HG02970 (cell line): ENCODE measurements around the gene SLIT3.

Experiments
- ATAC-seq: cut with Tn5 transposase; IDR thresholded peaks from one replicate; pipeline ENCODE4 v1.9.1; 2021; ENCODE audit warnings: mild to moderate bottlenecking, moderate library complexity, moderate number of reproducible peaks; ENCODE audit not compliant: unreplicated experiment, low FRiP score

The SLIT3 gene

GRCh38 chr5:169182797-169183196 is 118.1 kb downstream of the SLIT3 start:
- no peak for ATAC-seq

- ATAC-seq, result no peak
Observed at GRCh38 chr5:169181814-169182213, 119.1 kb downstream of the SLIT3 start.

DNA sequence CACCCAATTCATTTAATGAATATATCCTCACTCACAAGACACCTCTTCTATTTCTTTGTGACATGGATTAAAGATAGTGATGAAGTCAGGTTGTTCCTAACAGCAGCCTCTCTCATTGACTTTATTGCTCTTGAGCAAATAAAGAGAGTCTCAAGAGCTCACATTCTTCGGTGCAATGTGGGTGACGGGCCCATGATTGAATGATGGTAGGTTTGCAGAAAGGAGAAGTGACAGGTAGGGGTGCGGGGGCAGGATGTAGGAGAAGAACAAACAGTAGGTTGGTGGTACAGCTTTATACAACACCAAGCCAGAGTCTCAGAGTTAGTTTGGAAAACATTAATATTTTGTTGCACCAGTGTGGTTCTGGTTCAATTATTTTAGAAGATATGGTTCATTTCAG is 122.2 kb downstream of the SLIT3 start:
- ATAC-seq, result no peak

DNA sequence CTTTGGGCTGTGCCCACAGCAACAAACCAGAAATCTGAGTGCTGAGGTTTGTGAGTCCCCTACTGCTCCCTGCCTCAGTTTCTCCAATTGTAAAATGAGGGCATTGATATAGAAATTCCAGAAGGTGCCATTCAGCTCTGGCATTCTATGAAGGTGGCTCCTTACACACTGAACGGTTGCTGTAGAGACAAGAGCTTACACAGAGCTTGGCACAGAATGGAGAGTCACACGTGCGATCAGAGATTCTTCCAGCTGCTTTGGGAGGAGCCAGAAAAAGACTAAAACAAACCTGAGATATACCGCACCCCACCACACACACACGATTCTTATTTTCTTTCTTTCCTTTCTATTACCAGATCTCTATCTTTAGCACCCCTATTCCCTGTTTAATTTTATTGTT is 122.7 kb downstream of the SLIT3 start:
- no peak for ATAC-seq

GRCh38 chr5:169176709-169177694 is 123.9 kb downstream of the SLIT3 start:
- no peak for ATAC-seq

- ATAC-seq, result no peak
Observed at GRCh38 chr5:169175733-169176132, 125.2 kb downstream of the SLIT3 start.

DNA sequence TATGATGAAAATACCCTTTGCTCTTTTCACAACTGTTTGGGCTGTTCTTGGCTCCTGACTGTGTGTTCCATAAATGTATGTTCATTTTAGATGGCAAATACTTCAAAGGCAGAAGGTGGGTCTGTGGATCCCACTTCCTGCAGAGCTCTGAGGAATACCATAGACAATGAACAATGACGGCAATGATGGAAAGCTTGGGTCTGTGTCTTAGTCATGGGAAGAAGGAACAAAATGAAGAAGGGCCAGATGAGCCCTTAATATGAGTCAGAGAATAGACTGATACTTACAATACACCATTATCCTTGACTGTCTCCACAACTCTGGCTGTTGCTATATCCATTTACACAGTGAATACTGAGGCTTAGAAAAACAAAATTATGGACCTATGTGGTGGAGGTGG is 126.0 kb downstream of the SLIT3 start:
- ATAC-seq, result no peak

DNA sequence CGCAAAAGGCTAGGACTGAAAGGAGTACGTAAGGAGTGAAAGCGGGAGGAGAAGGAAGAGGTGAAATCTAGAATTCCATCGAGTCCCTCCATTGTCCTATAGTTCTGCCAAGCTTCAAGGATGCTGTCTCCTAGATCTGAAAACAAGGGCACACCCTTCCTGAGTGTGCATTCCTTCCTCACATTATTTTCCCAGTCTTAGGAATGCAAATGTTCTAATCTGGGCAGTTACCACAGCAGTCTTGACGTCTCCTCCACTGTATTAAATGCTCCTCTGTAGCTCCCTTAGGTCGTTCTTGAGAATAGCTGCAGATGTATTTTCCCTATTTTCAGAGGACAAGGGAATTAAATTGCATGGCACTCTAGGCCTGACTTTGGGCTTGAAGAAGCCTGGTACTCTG is 127.6 kb downstream of the SLIT3 start:
- no peak for ATAC-seq

DNA sequence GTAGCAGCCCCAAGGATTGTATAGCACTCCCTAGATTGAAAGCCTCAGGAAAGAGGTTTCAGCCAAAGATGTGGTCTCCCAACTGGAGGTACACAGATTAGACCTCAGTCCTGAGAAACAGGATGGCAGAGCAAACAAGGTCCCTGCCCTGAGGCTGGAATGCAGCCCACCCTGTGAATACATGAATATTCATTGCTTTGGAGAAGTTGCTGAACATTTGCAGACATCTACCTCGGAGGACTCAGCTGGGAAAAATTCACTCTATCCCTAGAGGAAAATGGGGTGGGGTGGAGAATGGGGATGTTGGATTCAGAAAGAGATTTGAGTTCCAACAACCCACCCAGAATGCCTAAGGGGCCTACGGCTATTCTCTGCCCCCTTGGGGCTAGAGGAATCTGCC is 129.4 kb downstream of the SLIT3 start:
- no peak for ATAC-seq

DNA sequence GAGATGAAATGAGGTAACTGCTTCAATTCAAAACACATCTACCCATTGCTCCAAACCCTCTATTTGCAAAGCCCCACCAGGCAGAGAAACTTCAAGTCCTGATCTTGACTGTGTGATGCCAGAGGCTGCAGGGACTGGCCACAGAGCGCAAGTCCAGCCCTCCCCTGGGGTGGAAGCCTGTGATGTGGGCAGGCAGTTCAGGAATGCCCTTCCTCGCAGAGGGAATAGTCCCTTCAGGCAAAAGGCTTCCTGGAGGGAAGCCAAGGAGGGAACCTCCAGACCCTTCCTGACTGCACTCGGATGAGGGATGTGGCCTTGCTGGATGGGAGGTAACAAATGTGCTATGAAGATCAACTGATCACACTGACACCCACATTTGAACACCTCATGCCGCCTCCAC is 131.2 kb downstream of the SLIT3 start:
- no peak for ATAC-seq

- ATAC-seq, result no peak
Observed at GRCh38 chr5:169168280-169168679, 132.7 kb downstream of the SLIT3 start.

- ATAC-seq, result no peak
Observed at GRCh38 chr5:169166078-169166477, 134.9 kb downstream of the SLIT3 start.

DNA sequence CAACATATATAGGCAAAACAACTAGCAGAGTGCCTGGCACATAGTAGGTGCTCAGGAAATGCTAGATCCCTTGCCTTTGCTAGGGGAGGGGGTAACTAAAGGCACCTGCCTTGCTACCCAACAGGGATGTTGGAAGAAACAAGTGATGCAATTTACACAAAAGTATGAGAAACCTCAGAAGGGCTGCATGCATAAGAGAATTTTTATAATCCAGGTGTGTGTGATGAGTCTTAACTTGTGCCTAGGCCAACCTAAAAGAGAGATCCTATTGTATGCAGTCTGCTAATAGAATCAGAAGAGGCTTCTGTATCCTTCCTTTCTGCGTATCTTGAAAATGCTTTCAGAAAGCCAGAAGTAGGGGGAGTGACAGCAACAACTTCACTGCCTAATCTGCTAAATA is 135.9 kb downstream of the SLIT3 start:
- ATAC-seq, result no peak

DNA sequence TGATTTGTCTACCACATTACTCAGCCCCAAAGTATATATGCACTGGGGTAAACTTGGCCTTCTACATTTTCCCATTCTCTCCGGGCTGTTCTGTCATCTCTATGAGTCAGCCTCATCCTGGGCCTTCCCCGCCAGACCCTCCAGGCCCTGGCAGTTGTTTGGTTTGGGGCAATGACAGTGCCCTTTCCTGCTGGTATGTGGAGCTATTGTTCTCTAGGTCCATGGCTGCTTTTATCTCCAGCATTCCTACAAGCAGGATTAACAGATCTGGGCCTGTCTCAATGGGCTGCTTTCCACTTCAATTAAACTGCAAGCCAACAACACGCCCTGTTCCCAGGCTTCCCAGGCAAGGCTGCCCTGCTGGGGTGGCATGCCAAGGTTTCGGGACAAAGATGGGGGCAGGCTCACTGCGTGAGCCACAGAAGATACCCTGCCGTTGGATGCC is 136.4 kb downstream of the SLIT3 start:
- ATAC-seq, result no peak

DNA sequence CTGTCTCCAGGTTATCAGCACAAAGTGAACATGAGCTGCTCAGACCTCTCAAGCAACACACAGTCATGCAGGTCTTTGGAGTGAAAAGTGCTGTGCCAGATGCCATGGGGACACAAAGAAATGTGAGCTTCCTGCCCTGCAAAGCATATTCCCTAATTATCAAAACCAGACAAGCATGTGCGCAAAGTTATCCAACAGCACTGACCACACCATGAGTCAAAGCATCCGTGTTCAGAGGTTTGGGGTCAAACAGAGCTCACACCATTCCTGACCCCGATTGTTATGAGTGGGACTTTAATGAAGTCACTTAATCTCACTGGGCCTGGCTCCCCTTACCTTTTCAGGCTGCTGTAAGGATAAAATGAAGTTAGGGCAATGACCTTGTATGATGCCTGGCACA is 138.5 kb downstream of the SLIT3 start:
- no peak for ATAC-seq

DNA sequence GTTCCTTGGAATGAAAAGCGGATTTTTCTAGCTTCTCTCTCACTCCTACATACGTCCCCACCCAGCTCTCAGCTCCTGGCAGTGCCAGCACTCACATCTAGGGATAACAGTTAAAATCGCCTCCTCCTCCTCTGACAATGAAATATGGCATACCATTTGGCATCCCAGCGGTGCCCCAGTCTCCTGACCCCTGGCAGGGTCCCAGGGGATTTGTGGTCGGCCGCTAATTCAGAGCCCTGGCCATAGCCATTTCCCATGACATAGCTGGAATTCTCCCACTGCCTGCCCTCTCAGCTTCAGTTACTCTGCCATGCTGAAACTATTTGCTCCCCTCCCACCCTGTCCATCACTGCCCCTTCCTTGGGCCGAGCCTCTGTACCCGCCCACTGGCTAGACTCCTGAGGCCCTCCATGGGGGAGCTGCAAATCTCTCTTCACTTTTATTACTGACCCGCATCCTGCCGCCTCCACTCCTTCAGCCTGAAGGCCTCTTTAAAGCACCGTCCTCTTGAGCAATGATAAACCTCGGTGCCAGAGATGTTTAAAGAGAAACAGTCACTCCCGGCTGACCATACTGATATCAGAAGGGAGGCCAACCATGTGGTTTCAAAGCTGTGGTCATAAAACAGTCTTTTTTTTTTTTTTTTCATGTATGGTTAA is 139.8 kb downstream of the SLIT3 start:
- no peak for ATAC-seq

DNA sequence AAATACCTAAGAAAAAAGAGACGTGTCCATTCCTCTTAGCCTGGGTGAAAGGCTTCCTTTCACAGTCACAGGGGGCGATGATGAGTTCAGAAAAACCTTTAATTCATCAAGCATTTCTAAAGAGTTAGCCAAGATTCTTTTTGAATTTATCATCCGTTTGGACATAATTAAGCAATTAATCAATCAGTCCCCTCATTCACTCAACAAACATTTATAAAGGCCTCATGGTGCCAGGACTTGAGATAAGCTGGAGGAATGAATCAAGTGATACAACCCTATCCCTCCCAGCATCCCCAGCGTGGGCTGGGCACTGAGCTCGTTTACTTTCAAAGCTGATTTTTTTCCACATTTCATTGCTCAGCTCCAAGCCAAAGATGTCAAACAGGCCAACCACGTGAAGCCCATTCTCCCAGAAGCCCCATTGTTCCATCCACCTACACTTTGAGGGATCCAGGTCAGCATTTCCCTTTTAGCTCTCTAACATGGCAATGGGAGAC is 140.5 kb downstream of the SLIT3 start:
- no peak for ATAC-seq

- no peak for ATAC-seq
Observed at GRCh38 chr5:169158764-169159163, 142.2 kb downstream of the SLIT3 start.

- no peak for ATAC-seq
Observed at GRCh38 chr5:169157064-169157463, 143.9 kb downstream of the SLIT3 start.

GRCh38 chr5:169154679-169155078 is 146.3 kb downstream of the SLIT3 start:
- no peak for ATAC-seq

DNA sequence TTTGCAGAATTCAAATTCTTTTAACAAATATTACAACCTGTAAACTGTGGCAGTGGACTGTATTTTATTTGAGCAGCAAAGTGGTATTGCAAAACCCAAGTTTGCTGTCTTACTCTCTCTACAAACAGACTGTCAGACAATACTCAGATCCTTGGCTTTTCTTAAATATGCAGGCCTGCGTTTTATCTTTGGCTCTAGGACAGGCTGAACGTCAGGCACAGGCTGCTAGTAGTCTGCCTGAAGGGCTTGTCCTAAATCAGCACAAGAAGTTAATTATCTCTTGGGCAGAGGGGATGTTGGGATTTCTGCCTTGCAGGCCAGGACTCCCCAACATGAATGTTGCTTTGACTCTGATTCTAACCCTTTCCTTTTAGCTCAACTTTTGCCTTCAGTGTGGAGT is 147.5 kb downstream of the SLIT3 start:
- no peak for ATAC-seq

DNA sequence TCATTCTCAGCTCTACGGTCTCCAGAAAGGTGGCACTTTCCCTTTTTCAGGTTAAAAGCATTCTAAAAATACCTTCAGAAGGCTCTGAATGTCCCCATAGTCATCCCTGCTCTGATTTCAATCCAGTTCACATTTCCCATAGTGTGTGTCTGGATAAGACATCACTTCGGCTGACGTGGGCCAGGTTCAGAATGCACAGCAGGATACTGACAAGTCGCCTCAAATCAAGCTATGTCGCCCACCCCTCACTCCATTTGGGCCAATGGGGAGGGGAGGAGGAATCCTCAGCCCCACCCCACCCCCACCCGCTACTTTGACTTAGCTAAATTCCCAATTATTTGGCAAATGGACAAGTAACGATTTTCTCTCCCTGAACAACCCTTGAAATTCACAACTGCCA is 148.0 kb downstream of the SLIT3 start:
- no peak for ATAC-seq
